Measurements from ENCODE around the gene EPS8. TPM values are rescaled to one million over a fixed set of nuclear protein-coding genes. Genes with fewer than 3 reads are reported as not detected.

EPS8 gene
- total RNA-seq, 6 experiments from 2014 or later = 46.1 to 50.7 (median 46.6) TPM

DNA sequence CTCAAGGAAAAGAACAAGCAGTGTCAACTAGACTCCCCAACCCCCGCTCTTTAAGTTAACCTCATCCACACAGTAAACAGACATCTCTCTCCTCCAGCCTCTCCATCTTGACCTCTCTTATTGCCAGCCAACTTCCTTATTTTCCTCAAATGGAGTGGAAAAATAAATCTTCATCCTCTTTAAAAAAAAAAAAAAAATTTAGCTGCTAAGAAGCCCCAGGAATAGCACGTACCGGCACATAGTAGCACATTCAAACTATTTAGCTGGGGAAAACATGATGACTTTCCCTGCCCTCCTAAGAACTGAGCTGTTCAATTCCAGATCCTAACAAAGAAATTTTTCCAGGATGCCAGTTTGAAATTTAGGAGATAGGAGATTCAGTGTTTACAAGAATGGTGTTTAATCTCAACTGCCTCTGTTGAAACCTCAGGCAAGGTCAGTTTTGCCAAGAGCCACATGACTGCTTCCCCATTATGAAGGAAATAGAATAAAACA, 90.8 kb downstream of the EPS8 start:
- DNase-seq = no peak
- peaks cover 4% of the 10 kb centered on the region for H3K9me3 Mint-ChIP-seq
- H3K27me3 Mint-ChIP-seq (ENCODE audit: insufficient read depth) = no peaks in the 10 kb centered on the region
- TF ChIP-seq, protein P1, sequence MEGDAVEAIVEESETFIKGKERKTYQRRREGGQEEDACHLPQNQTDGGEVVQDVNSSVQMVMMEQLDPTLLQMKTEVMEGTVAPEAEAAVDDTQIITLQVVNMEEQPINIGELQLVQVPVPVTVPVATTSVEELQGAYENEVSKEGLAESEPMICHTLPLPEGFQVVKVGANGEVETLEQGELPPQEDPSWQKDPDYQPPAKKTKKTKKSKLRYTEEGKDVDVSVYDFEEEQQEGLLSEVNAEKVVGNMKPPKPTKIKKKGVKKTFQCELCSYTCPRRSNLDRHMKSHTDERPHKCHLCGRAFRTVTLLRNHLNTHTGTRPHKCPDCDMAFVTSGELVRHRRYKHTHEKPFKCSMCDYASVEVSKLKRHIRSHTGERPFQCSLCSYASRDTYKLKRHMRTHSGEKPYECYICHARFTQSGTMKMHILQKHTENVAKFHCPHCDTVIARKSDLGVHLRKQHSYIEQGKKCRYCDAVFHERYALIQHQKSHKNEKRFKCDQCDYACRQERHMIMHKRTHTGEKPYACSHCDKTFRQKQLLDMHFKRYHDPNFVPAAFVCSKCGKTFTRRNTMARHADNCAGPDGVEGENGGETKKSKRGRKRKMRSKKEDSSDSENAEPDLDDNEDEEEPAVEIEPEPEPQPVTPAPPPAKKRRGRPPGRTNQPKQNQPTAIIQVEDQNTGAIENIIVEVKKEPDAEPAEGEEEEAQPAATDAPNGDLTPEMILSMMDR (IDR thresholded peaks at IDR 0.05) = no peak
- peaks cover 69% of the 10 kb centered on the region for H3K4me1 Mint-ChIP-seq (ENCODE audit: low read depth)
- H3K4me3 Mint-ChIP-seq = no peak overlapping the region
- peaks cover 25% of the 10 kb centered on the region for H3K36me3 Mint-ChIP-seq (ENCODE audit: low read depth)
- H3K27ac Mint-ChIP-seq = peak overlapping the region; percentile 71

DNA sequence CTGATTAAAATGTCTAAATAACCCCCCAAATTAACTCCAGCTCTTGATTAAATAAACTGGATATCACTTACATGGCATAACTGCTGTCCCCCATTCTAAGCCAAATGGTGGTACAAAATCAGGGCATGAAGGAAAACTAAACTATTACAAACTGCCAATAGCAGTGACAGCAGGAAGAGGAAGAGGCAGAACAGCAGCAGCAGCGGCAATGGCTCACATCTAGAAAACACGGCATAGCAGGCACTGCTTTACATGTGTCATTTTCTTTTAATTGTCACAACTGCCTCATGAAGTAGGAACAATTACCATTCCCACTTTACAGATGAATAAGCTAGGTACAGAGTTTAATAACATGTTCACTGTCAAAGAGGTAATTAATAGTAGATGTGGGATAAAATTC, 92.0 kb downstream of the EPS8 start:
- peaks cover 75% of the 10 kb centered on the region for H3K4me1 Mint-ChIP-seq (ENCODE audit: low read depth)

DNA sequence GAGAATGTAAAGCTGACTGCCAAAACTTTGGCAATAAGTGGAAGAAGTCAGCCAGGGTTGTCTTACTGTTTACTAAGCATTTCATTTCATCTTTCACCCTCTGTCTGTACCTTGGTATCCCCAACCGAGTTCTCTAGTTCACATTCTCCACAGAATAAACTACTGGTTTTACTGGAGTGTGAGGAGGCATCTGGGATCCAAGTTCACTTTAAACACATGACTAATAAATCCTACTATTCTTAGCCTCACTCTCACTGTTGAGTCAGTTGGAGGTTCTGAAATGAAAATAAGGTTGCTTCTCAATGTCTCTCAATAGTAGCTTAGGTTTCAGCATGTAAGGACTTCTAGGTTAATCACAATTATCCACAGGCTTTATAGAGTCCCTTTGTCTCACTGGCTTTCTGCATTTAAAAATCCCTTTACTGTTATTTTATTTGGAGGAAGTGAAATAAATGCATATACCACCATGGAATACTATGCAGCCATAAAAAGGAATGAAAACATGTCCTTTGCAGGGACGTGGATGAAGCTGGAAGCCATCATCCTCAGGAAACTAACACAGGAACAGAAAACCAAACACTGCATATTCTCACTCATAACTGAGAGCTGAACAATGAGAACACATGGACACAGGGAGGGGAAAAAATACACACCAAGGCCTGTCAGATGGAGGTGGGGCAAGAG, 95.8 kb downstream of the EPS8 start:
- peaks cover 12% of the 10 kb centered on the region for H3K36me3 Mint-ChIP-seq (ENCODE audit: low read depth)
- peaks cover 72% of the 10 kb centered on the region for H3K4me1 Mint-ChIP-seq (ENCODE audit: low read depth)
- H3K9me3 Mint-ChIP-seq = peaks cover 5% of the 10 kb centered on the region
- peak; percentile 45 for DNase-seq
- H3K27me3 Mint-ChIP-seq (ENCODE audit: insufficient read depth) = no peaks in the 10 kb centered on the region; the same call in 1 of the 2 replicates
- peak overlapping the region; percentile 79 for H3K27ac Mint-ChIP-seq
- TF ChIP-seq, protein P1 (IDR thresholded peaks at IDR 0.05) = no peak
- H3K4me3 Mint-ChIP-seq = peak overlapping the region; percentile 34

More for the DNA sequence above, 92.0 kb downstream of the EPS8 start:
- TF ChIP-seq, protein P1 (IDR thresholded peaks at IDR 0.05) = no peak
- DNase-seq = no peak
- Mint-ChIP-seq H3K4me3 (no peak overlapping the region), H3K9me3 (peaks cover 5% of the 10 kb centered on the region), H3K27me3 (ENCODE audit: insufficient read depth) (no peaks in the 10 kb centered on the region), H3K36me3 (ENCODE audit: low read depth) (peaks cover 31% of the 10 kb centered on the region), H3K27ac (no peak overlapping the region)

DNA sequence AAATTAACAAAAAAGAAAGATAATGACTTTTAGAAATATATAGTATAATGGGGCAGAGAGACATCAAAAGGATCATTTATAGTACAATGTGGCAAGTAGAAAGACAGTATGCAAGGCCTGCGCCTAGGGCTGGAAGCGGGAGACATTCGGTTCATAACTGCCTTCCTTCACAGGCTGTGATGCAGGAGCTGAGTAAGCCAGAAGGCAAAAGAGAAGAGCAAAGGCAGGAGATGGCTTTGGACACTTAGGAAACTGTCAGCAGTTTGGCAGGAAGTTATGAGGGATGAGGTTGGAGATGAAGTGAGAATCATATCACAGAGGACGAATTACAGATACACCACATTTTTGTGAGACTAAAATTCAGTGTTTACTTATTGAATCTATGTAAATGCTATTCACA, 97.8 kb downstream of the EPS8 start:
- TF ChIP-seq, protein P1 (IDR thresholded peaks at IDR 0.05) = no peak
- Mint-ChIP-seq H3K4me1 (ENCODE audit: low read depth) (peaks cover 72% of the 10 kb centered on the region), H3K27me3 (ENCODE audit: insufficient read depth) (no peaks in the 10 kb centered on the region; the same call in 1 of the 2 replicates), H3K9me3 (peaks cover 5% of the 10 kb centered on the region), H3K36me3 (ENCODE audit: low read depth) (peaks cover 19% of the 10 kb centered on the region), H3K27ac (no peak overlapping the region; the same call in 1 of the 2 replicates), H3K4me3 (no peak overlapping the region)
- DNase-seq = no peak

- no peak for DNase-seq
- TF ChIP-seq, protein P1 (IDR thresholded peaks at IDR 0.05) = no peak
- H3K27ac Mint-ChIP-seq = no peak overlapping the region
- no peak overlapping the region for H3K4me3 Mint-ChIP-seq
- peaks cover 81% of the 10 kb centered on the region for H3K4me1 Mint-ChIP-seq (ENCODE audit: low read depth)
- H3K9me3 Mint-ChIP-seq = peaks cover 5% of the 10 kb centered on the region
- H3K36me3 Mint-ChIP-seq (ENCODE audit: low read depth) = peaks cover 19% of the 10 kb centered on the region
- H3K27me3 Mint-ChIP-seq (ENCODE audit: insufficient read depth) = no peaks in the 10 kb centered on the region; the same call in 1 of the 2 replicates
These were observed 98.9 kb downstream of the EPS8 start for GRCh38 chr12:15690320-15690719.
